Vagina (tissue), 2 donors: ENCODE measurements around the gene APOLD1.

Experiments
- POLR2A ChIP-seq, 2 donors: fragments of 450-650 bp; IDR thresholded peaks; one replicate each; pipeline ENCODE4 v1.6.1; 2017; ENCODE audit warnings: antibody characterized with exemption in 2 of 2, mild to moderate bottlenecking in 2 of 2, moderate library complexity in 2 of 2
- TF ChIP-seq, protein P1 (sequence below), 3 experiments: fragments of 450-650 bp in 2 of 3; fragments of 200-600 bp in 1 of 3; sonication (generic) in 1 of 3; IDR thresholded peaks; one replicate each; pipeline ENCODE4 v1.5.1; 2017 to 2019; ENCODE audit warnings: antibody characterized with exemption in 3 of 3, mild to moderate bottlenecking in 2 of 3, moderate library complexity in 2 of 3

DNA sequence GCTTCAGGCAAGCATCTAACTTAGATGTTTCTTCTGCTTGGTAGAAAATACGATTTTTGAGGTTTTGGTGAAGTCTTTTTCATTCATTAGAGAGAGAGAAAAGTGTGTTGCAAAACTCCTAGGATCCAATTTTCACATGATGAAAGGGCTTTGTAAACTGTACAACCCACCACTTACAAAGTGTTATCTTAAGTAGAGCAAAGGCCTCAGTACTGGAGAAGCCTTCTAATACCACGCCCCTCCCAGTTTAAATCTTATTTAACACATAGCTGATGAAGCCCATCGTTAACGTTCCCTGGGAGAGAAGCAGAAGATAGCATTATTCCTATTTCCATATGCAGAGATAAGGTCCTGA is 869 bp downstream of the APOLD1 start:
- TF ChIP-seq, protein P1, sequence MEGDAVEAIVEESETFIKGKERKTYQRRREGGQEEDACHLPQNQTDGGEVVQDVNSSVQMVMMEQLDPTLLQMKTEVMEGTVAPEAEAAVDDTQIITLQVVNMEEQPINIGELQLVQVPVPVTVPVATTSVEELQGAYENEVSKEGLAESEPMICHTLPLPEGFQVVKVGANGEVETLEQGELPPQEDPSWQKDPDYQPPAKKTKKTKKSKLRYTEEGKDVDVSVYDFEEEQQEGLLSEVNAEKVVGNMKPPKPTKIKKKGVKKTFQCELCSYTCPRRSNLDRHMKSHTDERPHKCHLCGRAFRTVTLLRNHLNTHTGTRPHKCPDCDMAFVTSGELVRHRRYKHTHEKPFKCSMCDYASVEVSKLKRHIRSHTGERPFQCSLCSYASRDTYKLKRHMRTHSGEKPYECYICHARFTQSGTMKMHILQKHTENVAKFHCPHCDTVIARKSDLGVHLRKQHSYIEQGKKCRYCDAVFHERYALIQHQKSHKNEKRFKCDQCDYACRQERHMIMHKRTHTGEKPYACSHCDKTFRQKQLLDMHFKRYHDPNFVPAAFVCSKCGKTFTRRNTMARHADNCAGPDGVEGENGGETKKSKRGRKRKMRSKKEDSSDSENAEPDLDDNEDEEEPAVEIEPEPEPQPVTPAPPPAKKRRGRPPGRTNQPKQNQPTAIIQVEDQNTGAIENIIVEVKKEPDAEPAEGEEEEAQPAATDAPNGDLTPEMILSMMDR (IDR thresholded peaks at IDR 0.05): no peak
- TF ChIP-seq POLR2A (IDR thresholded peaks at IDR 0.05): no peak
